Right renal pelvis (tissue), 4 donors: ENCODE measurements around the gene PTPRN. TPM values are rescaled to one million over a fixed set of nuclear protein-coding genes. Genes with fewer than 3 reads are reported as not detected.
A peak's percentile ranks its signal among the peaks of the same experiment; 100 is the strongest.
"Not testable (repeated sequence)": the region's sequence is repeated elsewhere in the genome, so short reads cannot be mapped to it uniquely, and the experiment has no call there.

Experiments used
- DNase-seq, 4 donors: peaks; one replicate each; pipeline ENCODE4 v3.0.0-alpha.2; 2013; ENCODE audit warnings: low read depth in 4 of 4, low spot score in 3 of 4, missing footprints in 1 of 4
- polyA plus RNA-seq, 4 donors: library from polyadenylated mRNA; unstranded; fragments of 120-200 nt; gene quantifications; one replicate each; pipeline ENCODE4 v1.2.1, GENCODE V29; 2013; ENCODE audit not compliant: insufficient read length in 4 of 4

Gene PTPRN
- under 1 TPM in 2 of 4 donors, not detected in 2; 0.31 to 0.56 TPM for polyA plus RNA-seq

GRCh38 chr2:219309278-219309677 is at the start of gene PTPRN:
Gene PTPRN (minus strand): TSS chr2:219309401. CDS start chr2:219309332, 69 bp downstream.
- no peak for DNase-seq

DNA sequence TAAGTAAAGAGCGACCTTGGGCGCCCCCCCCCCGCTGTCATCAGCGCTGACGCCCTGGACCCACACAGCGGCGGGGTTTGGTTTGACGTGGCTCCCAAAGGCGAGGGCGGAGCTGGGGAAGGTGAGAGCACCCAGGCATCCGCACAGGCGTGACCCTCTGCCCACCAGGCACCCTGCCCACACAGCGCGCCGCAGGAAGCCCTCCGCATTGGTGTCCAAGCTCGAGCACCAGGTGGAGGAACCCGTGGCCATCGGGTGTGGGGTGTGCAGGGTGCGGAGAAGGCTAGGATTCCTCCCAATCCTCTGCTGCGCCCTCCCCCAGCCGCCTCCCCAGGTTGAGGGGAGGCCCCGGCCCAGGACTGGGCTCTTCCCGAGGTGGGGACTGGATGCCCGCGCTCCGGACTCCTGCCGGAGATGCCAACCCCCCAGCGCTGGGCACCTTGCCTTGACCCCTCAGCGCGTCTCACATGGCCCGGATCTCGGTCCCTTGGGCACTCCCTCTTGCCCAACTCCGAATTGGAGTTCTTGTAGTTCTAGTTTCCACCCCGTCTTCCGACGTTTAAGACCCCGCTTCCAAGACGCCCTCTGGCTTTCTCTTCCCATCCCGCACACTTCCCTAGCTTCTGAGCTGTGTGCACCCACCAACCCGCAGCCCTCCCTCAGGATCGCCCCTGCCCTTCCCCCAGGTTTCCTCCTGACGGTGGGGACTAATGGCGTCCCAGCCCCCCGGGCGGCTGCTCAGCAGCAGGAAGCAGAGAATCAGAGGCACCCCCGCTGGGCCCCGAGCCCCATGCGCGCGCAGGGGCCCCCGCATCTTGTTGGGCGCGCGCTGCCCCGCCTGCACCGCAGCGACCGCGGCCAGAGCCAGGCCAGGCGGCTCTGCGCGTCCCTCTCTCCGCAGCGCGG is 49.2 kb upstream of the PTPRN start:
- DNase-seq: no peak

- no peak for DNase-seq
Observed at GRCh38 chr2:219356834-219357233, 47.6 kb upstream of the PTPRN start.

- DNase-seq: no peak
Observed at GRCh38 chr2:219354582-219354981, 45.4 kb upstream of the PTPRN start.

DNA sequence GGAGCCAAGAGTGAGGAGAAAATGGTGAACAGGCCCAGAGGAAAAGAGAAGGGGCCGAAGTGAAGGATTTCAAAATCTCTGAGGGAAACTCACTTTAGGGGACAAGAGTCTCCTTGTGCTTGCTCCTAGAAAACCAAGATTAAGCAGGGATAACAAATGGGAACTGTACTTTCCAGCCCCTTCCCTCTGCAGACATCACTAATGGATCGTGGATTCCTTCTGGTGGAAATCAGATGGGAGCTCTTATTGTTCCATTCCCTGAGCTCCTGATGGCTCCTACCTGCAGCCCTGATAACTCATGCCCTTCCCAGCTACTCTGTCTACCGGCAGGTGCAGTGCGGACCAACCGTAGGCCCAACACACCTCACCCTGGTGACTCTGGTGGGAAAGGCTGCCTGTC is 43.9 kb upstream of the PTPRN start:
- DNase-seq: no peak

DNA sequence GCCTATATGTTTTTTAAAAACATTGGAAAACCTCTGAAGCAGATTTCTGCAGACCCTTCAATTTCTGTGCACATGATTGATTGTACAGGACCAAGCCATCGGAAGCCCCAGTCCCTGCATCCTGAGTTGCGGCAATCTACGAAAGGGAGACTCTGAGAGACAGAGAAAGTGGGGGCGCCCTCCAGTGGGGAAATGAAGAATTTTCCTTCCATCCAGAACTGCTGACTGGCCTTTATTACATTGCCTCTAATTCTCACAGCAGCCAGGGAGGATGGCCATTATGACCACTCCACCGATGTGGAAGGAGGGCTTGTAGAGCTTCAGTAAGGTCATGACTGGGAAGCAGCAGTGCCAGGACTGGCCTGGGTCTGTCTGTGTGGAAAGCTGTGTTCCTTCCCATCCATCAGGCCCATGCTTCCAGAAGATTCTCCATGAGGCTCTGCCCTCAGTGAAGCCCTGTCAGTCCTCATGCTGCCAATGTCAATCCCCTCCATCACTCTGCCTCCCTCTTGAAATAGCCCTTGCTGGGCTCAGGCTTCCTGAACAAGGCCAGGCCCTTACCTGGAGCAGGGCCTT is 43.3 kb upstream of the PTPRN start:
- peak in 2 of 4 donors; percentile 14 to 20 for DNase-seq

DNA sequence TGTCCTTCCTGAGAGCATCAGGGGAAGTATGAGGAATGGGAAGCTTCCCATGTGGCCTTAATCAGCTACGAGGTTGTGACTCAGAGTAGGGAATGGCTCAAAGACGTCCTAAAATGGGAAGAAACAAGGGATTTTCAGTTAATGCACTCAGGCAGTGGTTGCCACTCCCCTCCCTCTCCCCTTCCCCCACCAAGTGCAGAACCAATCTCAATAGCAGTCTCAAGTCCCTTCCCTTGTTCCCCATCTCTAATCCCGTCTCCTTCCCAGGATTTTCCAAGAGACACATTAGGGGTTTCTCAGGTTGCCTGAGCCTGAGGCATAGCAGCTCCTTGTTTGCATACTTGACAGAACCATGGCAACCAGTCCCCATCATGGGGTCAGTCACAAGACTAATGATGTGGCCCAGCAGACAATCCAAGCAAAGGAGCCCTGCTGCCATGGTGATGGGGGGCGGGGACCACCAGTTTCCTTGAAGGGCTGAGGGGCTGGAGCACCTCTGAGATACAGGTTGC is 41.6 kb upstream of the PTPRN start:
- no peak for DNase-seq

GRCh38 chr2:219350215-219350614 is 41.0 kb upstream of the PTPRN start:
- DNase-seq: no peak

DNA sequence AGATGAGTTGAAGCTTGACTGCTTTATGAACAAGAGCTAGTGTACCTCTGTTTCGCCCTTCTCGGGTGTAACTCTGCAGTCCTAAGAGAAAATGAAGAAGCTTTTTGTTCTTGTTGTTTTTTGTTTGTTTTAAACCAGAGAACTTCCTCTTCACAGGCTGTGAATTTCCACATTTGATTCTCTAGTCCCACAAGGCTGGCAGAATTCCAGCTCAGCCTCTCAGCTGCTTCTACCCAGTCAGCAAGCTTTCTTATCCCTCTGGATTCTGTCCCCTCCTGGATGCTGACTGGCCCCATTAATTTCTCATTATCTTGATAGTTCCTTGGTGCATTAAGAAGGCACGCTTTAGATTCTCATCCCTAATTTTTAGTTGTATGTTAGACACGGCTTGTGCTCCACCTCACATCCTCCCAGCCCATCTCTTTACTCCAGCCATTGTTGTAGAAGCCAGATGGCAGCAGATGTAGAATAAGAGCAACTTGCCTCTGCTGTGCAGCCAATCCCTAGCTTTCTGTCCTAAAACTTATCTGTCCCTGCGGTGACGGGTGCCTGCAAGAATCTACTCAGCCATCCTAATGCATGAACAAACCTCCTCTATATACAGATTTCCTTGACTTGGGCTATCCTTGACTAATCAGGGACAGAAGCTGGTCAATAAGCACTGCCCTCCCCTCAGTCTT is 35.7 kb upstream of the PTPRN start:
- no peak for DNase-seq

DNA sequence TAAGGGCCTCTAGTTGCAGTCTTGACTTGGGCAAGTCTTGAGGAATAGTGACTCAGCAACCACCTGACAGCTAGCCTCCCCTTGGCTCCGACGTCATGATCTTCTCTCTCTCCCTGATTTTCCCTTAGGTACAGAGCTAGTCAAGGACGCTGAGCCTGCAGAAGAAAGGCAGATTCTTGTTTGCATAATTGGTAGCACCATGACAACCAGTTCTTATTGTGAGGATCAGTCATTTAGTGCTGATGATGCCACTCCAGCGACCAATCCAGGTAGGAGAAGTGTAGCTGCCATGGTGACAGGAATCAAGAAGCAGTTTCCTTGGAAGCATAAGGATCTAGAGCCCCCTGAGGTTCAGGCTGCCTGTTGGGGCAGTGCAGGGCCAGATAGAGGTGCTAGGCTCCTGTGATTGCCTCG is 26.2 kb upstream of the PTPRN start:
- no peak for DNase-seq

DNA sequence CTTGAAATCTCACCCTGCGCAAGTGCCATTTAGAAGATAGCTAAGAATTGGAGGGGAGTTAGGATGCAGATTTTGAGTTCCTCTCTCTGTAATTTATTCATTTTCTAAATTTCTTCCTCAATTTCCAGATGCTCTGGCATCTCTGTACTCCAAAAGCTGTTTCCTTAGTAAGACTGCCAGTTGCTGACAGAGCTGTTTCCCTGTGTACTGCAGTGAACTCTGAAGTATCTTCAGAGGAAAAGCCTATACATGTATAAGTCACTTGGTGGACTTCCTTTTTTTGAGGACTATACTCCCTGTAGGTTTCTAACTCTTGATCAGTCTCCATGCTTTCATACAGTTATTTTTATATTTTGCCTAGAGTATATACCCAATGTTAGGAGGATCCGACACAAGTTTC is 24.9 kb upstream of the PTPRN start:
- DNase-seq: no peak

GRCh38 chr2:219332542-219332941 is 23.3 kb upstream of the PTPRN start, which contains the start of gene RESP18:
Gene RESP18 (minus strand): TSS chr2:219332744.
- no peak for DNase-seq

DNA sequence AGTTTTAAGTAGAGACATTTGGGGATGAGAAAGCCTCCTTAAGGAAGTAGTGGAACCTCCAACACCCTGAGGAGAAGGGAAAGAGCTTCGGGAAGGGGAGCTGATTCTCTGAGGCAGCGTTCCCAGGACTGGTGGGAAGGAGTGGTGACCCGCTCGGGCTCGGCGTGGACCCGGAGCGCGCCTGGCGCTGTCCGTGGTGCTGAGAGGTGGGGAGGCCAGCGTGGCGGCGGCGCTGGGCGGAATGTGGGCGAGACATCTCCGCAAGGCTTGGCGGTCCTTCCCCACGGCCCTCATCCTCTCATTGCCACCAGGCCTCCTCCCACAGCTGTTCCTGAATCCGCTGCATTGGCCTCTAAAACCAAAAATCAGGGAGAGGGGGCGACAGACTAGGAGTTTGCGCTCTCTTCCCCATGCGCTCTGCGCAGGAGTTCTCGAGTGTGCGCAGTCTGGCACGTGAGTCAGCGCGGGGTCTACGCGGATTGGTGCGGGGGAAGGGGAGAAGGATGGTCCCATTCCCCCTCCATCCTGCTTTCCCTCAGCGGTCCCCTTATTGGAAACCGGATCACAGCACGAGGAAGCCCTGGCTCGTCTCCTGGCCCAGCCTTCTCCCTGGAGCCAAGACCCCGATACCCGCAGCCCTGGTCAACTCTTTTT is 22.5 kb upstream of the PTPRN start:
- DNase-seq: peak; percentile 12 to 53 (median 32)

- DNase-seq: no peak
Observed at GRCh38 chr2:219327719-219328118, 18.5 kb upstream of the PTPRN start.

GRCh38 chr2:219325657-219326315 is 16.6 kb upstream of the PTPRN start:
- DNase-seq: no peak

- no peak for DNase-seq
Observed at GRCh38 chr2:219325136-219325535, 15.9 kb upstream of the PTPRN start.

DNA sequence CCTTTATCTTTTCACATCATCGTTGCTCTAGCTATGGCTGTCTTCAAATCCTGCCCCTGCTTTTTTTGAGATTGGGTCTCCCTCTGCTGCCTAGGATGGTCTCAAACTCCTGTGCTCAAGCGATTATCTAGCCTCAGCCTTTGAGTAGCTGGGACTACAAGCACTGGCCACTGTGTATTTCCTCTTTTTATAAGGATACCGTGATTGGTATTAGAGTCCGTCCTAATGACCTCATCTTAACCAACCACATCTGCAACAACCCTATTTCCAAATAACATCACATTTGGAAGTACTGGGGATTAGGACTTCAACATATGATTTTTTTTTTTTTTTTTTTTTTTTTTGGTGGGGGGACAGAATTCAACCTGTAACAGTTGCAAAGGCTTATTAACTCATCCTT is 14.2 kb upstream of the PTPRN start:
- no peak for DNase-seq

DNA sequence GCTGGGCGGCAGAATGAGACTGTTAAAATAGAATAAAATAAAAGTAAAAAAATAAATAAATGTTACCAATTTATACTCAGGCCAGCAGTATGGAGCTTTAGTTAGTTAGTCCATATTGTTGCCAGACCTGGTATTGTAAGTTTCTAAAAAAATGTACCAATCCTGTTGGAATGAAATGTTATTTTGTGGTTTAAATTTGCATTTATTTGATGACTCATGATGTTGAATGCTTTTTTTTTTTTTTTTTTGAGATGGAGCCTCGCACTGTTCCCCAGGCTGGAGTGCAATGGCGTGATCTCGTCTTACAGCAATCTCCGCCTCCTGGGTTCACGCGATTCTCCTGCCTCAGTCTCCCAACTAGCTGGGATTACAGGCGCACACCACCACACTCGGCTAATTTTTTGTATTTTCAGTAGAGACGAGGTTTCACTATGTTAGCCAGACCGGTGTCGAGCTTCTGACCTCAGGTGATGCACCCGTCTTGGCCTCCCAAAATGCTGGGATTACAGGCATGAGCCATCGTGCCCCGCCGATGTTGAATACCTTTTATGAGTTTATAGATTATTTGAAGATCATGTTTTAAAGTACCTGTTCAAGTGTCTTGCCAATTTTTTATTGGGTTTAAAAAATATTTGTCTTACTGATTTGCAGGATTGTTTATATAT is 5.7 kb upstream of the PTPRN start:
- no peak for DNase-seq

- not testable (repeated sequence) for DNase-seq
Observed at GRCh38 chr2:219312683-219313263, 3.6 kb upstream of the PTPRN start.
